Limb (tissue), 2 donors: Measurements from ENCODE around the gene FXR1.
"Not testable (repeated sequence)": the region's sequence is repeated elsewhere in the genome, so short reads cannot be mapped to it uniquely, and the experiment has no call there.

Experiments
- DNase-seq, 2 donors: peaks; one replicate each; pipeline ENCODE4 v3.0.0-alpha.2; 2016; ENCODE audit errors: extremely low spot score in 2 of 2

FXR1 gene

GRCh38 chr3:180912304-180913296 lies at the start of gene FXR1:
TSS of gene FXR1 (plus strand) at chr3:180912670. CDS start at chr3:180912686, 16 bp downstream.
- DNase-seq = peak; percentile 90 to 95

- DNase-seq = peak; percentile 34 to 52
These were observed 42.3 kb upstream of the FXR1 start for GRCh38 chr3:180870008-180870699.

GRCh38 chr3:180871901-180872300 lies 40.6 kb upstream of the FXR1 start:
- peak in 1 of 2 donors; percentile 13 for DNase-seq

- DNase-seq = not testable (repeated sequence)
These were observed 40.0 kb upstream of the FXR1 start for GRCh38 chr3:180872430-180872829.

GRCh38 chr3:180875124-180875698 lies 37.3 kb upstream of the FXR1 start:
- no peak for DNase-seq

GRCh38 chr3:180881065-180881801 lies 31.2 kb upstream of the FXR1 start:
- no peak for DNase-seq

- DNase-seq = no peak
These were observed 30.4 kb upstream of the FXR1 start for GRCh38 chr3:180882115-180882514.

- DNase-seq = no peak
These were observed 23.4 kb upstream of the FXR1 start for GRCh38 chr3:180888992-180889560.

- no peak for DNase-seq
These were observed 13.9 kb upstream of the FXR1 start for GRCh38 chr3:180898572-180898971.

- no peak for DNase-seq
These were observed 2.9 kb upstream of the FXR1 start for GRCh38 chr3:180909369-180910127.

GRCh38 chr3:180910823-180911222 lies 1.6 kb upstream of the FXR1 start:
- DNase-seq = no peak

- no peak for DNase-seq
These were observed 580 bp upstream of the FXR1 start for GRCh38 chr3:180911876-180912303.

GRCh38 chr3:180913581-180914404 lies 1.3 kb downstream of the FXR1 start:
- DNase-seq = peak in 1 of 2 donors; percentile 24

- DNase-seq = no peak
These were observed 6.1 kb downstream of the FXR1 start for GRCh38 chr3:180918542-180918941.

GRCh38 chr3:180922242-180922641 lies 9.8 kb downstream of the FXR1 start:
- DNase-seq = no peak

- DNase-seq = no peak
These were observed 11.1 kb downstream of the FXR1 start for GRCh38 chr3:180923561-180923960.

GRCh38 chr3:180926526-180926925 lies 14.1 kb downstream of the FXR1 start:
- no peak for DNase-seq

- no peak for DNase-seq
These were observed 16.9 kb downstream of the FXR1 start for GRCh38 chr3:180929376-180929775.

GRCh38 chr3:180930526-180930925 lies 18.1 kb downstream of the FXR1 start:
- no peak for DNase-seq
